ENCODE measurements around the gene SLC22A6. TPM values are rescaled to one million over a fixed set of nuclear protein-coding genes. Genes with fewer than 3 reads are reported as not detected.
"Not testable (repeated sequence)": the region's sequence is repeated elsewhere in the genome, so short reads cannot be mapped to it uniquely, and the experiment has no call there.

The SLC22A6 gene
- total RNA-seq, 1 experiment from 2014 or later = not detected

- no peak for TF ChIP-seq CTCF (IDR thresholded peaks at IDR 0.05; ENCODE audit: unreplicated experiment)
- CTCF ChIA-PET = no interaction called here
- no peak for DNase-seq (ENCODE audit: unreplicated experiment)
- peaks cover 16% of the 10 kb centered on the region for H3K27me3 Mint-ChIP-seq (ENCODE audit: insufficient read depth, unreplicated experiment)
- peaks cover 9% of the 10 kb centered on the region for H3K4me1 Mint-ChIP-seq (ENCODE audit: insufficient read depth, unreplicated experiment)
- H3K27ac Mint-ChIP-seq (ENCODE audit: low read depth, unreplicated experiment) = no peak overlapping the region
- no peaks in the 10 kb centered on the region for H3K36me3 Mint-ChIP-seq (ENCODE audit: insufficient read depth, unreplicated experiment)
- POLR2A ChIA-PET = no interaction called here
- no peaks in the 10 kb centered on the region for H3K9me3 Mint-ChIP-seq (ENCODE audit: unreplicated experiment)
- no TSS peak for BruUV-seq (replicated peaks)
- intact Hi-C loops (cut with micrococcal nuclease) = no loop called here
- no peak overlapping the region for H3K4me3 Mint-ChIP-seq (ENCODE audit: unreplicated experiment)
Observed at GRCh38 chr11:62957147-62957546, 27.6 kb downstream of the SLC22A6 start.

GRCh38 chr11:62954478-62954877, 30.3 kb downstream of the SLC22A6 start:
- POLR2A ChIA-PET = no interaction called here

GRCh38 chr11:62953811-62954210, 31.0 kb downstream of the SLC22A6 start:
- intact Hi-C loops (cut with micrococcal nuclease) = no loop called here
- Mint-ChIP-seq H3K27ac (ENCODE audit: low read depth, unreplicated experiment) (no peak overlapping the region), H3K4me3 (ENCODE audit: unreplicated experiment) (no peak overlapping the region), H3K9me3 (ENCODE audit: unreplicated experiment) (no peaks in the 10 kb centered on the region), H3K27me3 (ENCODE audit: insufficient read depth, unreplicated experiment) (peaks cover 35% of the 10 kb centered on the region), H3K36me3 (ENCODE audit: insufficient read depth, unreplicated experiment) (no peaks in the 10 kb centered on the region), H3K4me1 (ENCODE audit: insufficient read depth, unreplicated experiment) (peaks cover 6% of the 10 kb centered on the region)
- BruUV-seq (replicated peaks) = no TSS peak
- no peak for TF ChIP-seq CTCF (IDR thresholded peaks at IDR 0.05; ENCODE audit: unreplicated experiment)
- POLR2A ChIA-PET = no interaction called here
- no peak for DNase-seq (ENCODE audit: unreplicated experiment)
- CTCF ChIA-PET = no interaction called here

More at GRCh38 chr11:62954478-62954877, 30.3 kb downstream of the SLC22A6 start:
- intact Hi-C loops (cut with micrococcal nuclease) = no loop called here
- DNase-seq (ENCODE audit: unreplicated experiment) = no peak
- H3K36me3 Mint-ChIP-seq (ENCODE audit: insufficient read depth, unreplicated experiment) = no peaks in the 10 kb centered on the region
- peaks cover 9% of the 10 kb centered on the region for H3K4me1 Mint-ChIP-seq (ENCODE audit: insufficient read depth, unreplicated experiment)
- H3K27ac Mint-ChIP-seq (ENCODE audit: low read depth, unreplicated experiment) = no peak overlapping the region
- H3K9me3 Mint-ChIP-seq (ENCODE audit: unreplicated experiment) = no peaks in the 10 kb centered on the region
- CTCF ChIA-PET = no interaction called here
- no peak for TF ChIP-seq CTCF (IDR thresholded peaks at IDR 0.05; ENCODE audit: unreplicated experiment)
- no TSS peak for BruUV-seq (replicated peaks)
- peaks cover 28% of the 10 kb centered on the region for H3K27me3 Mint-ChIP-seq (ENCODE audit: insufficient read depth, unreplicated experiment)
- H3K4me3 Mint-ChIP-seq (ENCODE audit: unreplicated experiment) = no peak overlapping the region

GRCh38 chr11:62948765-62949320, 35.9 kb downstream of the SLC22A6 start:
- TF ChIP-seq CTCF (IDR thresholded peaks at IDR 0.05; ENCODE audit: unreplicated experiment) = no peak
- Mint-ChIP-seq H3K36me3 (ENCODE audit: insufficient read depth, unreplicated experiment) (peaks cover 6% of the 10 kb centered on the region), H3K4me1 (ENCODE audit: insufficient read depth, unreplicated experiment) (no peaks in the 10 kb centered on the region), H3K27me3 (ENCODE audit: insufficient read depth, unreplicated experiment) (peaks cover 40% of the 10 kb centered on the region), H3K4me3 (ENCODE audit: unreplicated experiment) (no peak overlapping the region), H3K27ac (ENCODE audit: low read depth, unreplicated experiment) (no peak overlapping the region), H3K9me3 (ENCODE audit: unreplicated experiment) (peaks cover 8% of the 10 kb centered on the region)
- DNase-seq (ENCODE audit: unreplicated experiment) = no peak
- no TSS peak for BruUV-seq (replicated peaks)
- intact Hi-C loops (cut with micrococcal nuclease) = no loop called here
- POLR2A ChIA-PET = no interaction called here
- CTCF ChIA-PET = interaction anchor here (2.8 to 3.2 kb wide), 2 partner anchors 42 to 75 kb away, joined by 11 to 18 read pairs; no protein-coding TSS in a partner anchor

GRCh38 chr11:62945538-62945937, 39.2 kb downstream of the SLC22A6 start:
- BruUV-seq (replicated peaks); DNase-seq (ENCODE audit: unreplicated experiment); H3K36me3 Mint-ChIP-seq (ENCODE audit: insufficient read depth, unreplicated experiment); intact Hi-C loops (cut with micrococcal nuclease); H3K4me1 Mint-ChIP-seq (ENCODE audit: insufficient read depth, unreplicated experiment); POLR2A ChIA-PET; H3K4me3 Mint-ChIP-seq (ENCODE audit: unreplicated experiment); H3K27ac Mint-ChIP-seq (ENCODE audit: low read depth, unreplicated experiment); H3K9me3 Mint-ChIP-seq (ENCODE audit: unreplicated experiment): not testable (repeated sequence)
- peaks cover 33% of the 10 kb centered on the region for H3K27me3 Mint-ChIP-seq (ENCODE audit: insufficient read depth, unreplicated experiment)
- CTCF ChIA-PET = interaction anchor here (1.4 to 3.2 kb wide), 2 partner anchors 39 to 40 kb away, joined by 9 to 18 read pairs; no protein-coding TSS in a partner anchor

GRCh38 chr11:62937528-62937927, 47.2 kb downstream of the SLC22A6 start:
- CTCF ChIA-PET = interaction anchor here (1.1 to 1.6 kb wide), 3 partner anchors 32 to 86 kb away, joined by 3 to 7 read pairs (median 4); no protein-coding TSS in a partner anchor
- not testable (repeated sequence) for H3K9me3 Mint-ChIP-seq (ENCODE audit: unreplicated experiment); H3K27me3 Mint-ChIP-seq (ENCODE audit: insufficient read depth, unreplicated experiment)

More at GRCh38 chr11:62937528-62937927, 47.2 kb downstream of the SLC22A6 start:
- POLR2A ChIA-PET; H3K4me1 Mint-ChIP-seq (ENCODE audit: insufficient read depth, unreplicated experiment); BruUV-seq (replicated peaks); intact Hi-C loops (cut with micrococcal nuclease); H3K4me3 Mint-ChIP-seq (ENCODE audit: unreplicated experiment); H3K36me3 Mint-ChIP-seq (ENCODE audit: insufficient read depth, unreplicated experiment); H3K27ac Mint-ChIP-seq (ENCODE audit: low read depth, unreplicated experiment); DNase-seq (ENCODE audit: unreplicated experiment): not testable (repeated sequence)
